ENCODE measurements around the gene TRIM23.
"Not testable (repeated sequence)": the region's sequence is repeated elsewhere in the genome, so short reads cannot be mapped to it uniquely, and the experiment has no call there.

TRIM23 gene

DNA sequence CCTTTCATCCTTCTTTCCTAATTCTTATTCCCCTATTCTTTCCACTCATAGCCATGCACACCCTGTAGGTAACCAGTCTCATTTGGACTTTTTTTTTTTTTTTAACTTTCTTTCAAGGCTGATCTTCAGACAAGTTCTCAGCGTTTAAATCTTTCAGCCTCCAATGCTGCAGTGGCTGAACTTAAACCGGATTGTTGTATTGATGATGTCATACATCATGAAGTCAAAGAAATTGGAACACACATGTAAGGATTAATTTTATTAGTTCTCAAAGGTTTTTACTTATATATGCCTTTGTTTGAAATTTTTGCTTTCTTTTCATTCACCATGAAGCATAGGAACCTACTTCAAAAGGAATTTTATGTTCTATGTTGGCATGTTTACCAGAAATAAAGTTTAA, 22.8 kb upstream of the TRIM23 start:
- no peak for TF ChIP-seq CTCF (conservative IDR thresholded peaks at IDR 0.05; ENCODE audit: low read depth, low read length)
- no peak for DNase-seq (ENCODE audit: low read depth)
- no peak overlapping the region for H3K4me3 ChIP-seq (ENCODE audit: low read depth, low read length)

GRCh38 chr5:65640240-65640639, 16.1 kb upstream of the TRIM23 start:
- no peak for DNase-seq (ENCODE audit: low read depth)

DNA sequence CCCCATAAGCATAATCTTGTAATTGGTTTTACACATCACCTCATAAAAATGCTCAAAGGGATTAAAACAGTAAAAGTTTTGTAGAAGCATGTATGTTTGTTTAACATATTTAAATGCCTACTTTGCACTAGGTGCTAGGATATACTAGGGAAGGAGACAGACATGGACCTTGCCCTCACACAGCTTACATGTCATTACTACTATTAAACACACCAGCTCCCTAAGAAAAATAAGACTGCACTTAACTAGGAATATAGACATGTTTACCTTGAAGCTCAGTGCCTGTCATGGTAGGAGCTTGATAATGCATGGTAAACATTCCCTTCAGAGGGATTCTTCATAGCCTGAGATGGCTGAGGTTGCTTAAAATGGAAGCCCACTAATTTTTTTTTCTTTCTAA, 6.8 kb upstream of the TRIM23 start:
- no peak for TF ChIP-seq CTCF (conservative IDR thresholded peaks at IDR 0.05; ENCODE audit: low read depth, low read length)
- no peak for DNase-seq (ENCODE audit: low read depth)

More at GRCh38 chr5:65640240-65640639, 16.1 kb upstream of the TRIM23 start:
- no peak for TF ChIP-seq CTCF (conservative IDR thresholded peaks at IDR 0.05; ENCODE audit: low read depth, low read length)
- H3K4me3 ChIP-seq (ENCODE audit: low read depth, low read length) = no peak overlapping the region

DNA sequence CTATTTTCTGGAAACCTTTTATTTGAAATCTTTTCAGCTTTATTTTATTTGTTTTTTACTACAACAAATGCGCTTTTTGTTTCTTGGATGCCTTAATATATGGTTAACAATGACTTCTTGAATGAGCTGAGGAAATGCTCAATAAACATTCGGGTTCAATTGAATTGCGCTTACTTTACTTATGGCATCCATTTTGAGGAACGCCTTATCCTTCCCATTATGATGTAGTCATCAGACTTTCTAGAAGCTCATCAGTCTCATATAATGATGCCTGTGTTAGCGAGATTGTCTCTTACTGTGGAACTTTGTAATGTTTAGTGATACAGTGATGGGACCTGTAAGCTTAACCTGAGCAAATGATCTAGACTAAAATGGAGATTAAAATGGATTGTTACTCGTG, 1.6 kb upstream of the TRIM23 start:
- no peak for TF ChIP-seq CTCF (conservative IDR thresholded peaks at IDR 0.05; ENCODE audit: low read depth, low read length)
- no peak for DNase-seq (ENCODE audit: low read depth)
- peak overlapping the region; percentile 78 for H3K4me3 ChIP-seq (ENCODE audit: low read depth, low read length)

More for the DNA sequence above, 6.8 kb upstream of the TRIM23 start:
- no peak overlapping the region for H3K4me3 ChIP-seq (ENCODE audit: low read depth, low read length)

DNA sequence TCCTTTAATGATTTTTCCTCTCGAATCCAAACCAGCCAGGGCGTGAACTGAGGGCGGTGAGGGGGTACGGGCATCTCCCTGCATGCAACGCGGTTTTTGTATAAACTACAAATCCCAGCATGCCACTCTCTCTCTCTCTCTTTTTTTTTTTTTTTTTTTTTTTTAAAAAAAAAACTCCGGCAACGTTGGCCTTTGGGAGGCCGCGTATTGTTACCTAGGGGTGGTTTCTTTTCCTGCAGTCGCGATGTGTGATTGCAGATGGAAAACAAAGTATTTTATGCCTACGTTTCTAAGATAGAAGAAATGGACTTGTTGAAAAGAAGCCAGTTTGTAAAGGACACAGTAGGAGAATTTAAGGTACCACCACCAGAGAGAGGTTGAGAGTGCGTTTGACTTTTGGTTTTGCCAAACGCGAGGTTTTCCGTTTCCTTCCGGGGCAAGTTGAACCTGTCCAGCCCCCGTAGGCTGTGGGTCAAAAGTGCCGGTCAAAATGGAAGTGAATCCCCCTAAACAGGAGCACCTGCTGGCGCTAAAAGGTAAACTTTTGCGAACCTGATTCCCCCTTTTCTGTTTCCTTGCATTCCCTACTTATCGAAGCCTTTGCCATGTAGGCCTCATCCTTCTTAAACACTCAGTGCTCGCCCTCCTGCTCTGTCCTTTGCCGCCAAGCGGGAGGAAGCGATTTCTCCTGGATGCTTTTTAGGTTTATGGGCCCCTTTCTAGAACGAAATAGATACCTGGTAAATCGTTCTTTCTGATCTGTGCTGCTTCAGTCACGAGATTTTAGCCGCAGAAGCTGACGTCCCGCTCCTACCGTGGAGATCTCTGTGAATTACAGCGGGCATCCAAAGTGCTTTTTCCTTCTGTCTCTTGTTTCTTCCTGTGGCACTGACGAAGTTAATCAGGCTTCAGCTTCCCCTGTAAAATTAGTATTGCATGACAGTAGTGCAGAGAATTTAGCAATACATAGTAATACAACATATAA, 730 bp upstream of the TRIM23 start, which contains the start of the genes SHLD3 and TRAPPC13:
TSS of gene SHLD3 (plus strand) at position 457 of the 985 bp plus-strand sequence. CDS start 4,561 bp downstream, outside the sequence.
TSS of gene TRAPPC13 (plus strand) at position 457 of the 985 bp plus-strand sequence. CDS start at position 491, 34 bp downstream.
- peak; percentile 13 for TF ChIP-seq CTCF (conservative IDR thresholded peaks at IDR 0.05; ENCODE audit: low read depth, low read length)
- peak; percentile 90 for DNase-seq (ENCODE audit: low read depth)
- peak within 1 kb of the TSS; percentile 78 for H3K4me3 ChIP-seq (ENCODE audit: low read depth, low read length)

GRCh38 chr5:65623482-65623881, 651 bp downstream of the TRIM23 start:
- no peak for TF ChIP-seq CTCF (conservative IDR thresholded peaks at IDR 0.05; ENCODE audit: low read depth, low read length)
- DNase-seq (ENCODE audit: low read depth) = peak; percentile 7
- H3K4me3 ChIP-seq (ENCODE audit: low read depth, low read length) = peak overlapping the region; percentile 78

GRCh38 chr5:65621961-65622360, 2.2 kb downstream of the TRIM23 start:
- H3K4me3 ChIP-seq (ENCODE audit: low read depth, low read length); DNase-seq (ENCODE audit: low read depth): not testable (repeated sequence)
